ENCODE data around the gene ZDHHC14.
"Not testable (repeated sequence)": the region's sequence is repeated elsewhere in the genome, so short reads cannot be mapped to it uniquely, and the experiment has no call there.

The ZDHHC14 gene

DNA sequence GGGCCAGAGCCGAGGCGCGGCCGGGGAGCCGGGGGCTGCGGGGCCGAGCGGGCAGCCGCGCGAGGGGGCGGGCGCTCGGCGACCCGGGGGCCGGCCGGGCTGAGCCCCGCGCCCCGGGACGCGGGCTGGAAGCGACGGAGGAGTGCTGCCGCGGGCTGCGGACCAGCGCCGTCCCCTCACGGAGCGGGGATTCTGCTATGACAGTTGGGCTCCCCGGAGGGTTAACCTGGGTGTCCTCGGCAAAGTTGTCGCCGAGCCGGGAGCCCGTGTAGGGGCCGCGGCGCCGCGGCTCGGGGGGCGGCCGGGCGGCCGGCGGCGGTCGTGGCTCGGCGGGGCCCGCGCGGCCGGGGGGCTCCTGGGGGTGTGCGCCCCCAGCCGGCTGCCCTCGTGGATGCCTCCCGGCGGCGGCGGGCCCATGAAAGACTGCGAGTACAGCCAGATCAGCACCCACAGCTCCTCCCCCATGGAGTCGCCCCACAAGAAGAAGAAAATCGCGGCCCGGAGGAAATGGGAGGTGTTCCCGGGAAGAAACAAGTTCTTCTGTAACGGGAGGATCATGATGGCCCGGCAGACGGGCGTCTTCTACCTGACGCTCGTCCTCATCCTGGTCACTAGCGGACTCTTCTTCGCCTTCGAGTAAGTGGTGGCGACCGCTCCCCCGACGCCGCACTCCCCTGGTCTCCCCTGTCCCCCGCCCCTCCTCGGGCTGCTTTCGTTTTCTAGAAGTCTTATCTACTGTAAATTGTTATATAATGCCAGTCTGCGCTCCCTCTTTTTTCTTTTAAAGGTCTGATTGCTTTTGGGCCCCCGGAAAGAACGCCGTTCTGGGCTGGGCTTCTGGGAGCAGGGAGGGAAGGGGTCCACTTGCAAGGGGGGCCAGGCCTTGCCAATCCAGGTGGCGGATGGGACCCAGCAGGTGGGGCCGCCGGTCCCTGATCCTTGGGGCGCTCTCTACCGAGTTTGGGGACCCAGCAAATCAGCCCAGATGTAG lies 936 bp downstream of the ZDHHC14 start:
- peak; percentile 53 for DNase-seq (ENCODE audit: low spot score)

DNA sequence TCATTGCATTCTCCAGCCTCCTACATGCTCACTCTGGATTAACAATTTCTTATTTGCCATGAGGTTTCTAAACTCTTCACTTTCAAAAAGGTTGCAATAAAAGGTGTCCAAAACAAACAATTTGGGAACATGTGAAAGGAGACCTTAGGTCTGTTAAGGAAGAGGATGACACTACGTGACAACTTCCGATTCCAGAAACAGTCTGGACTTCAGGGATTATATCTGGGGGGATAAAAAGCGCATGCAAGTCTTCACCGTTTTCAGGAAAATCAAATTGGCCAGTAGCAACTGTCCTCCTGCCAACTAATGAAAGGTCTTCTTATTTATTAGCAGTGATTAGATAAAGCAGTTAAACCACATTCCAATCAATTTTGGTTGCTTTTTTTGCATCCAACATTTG lies 1.8 kb downstream of the ZDHHC14 start:
- DNase-seq (ENCODE audit: low spot score), result no peak

DNA sequence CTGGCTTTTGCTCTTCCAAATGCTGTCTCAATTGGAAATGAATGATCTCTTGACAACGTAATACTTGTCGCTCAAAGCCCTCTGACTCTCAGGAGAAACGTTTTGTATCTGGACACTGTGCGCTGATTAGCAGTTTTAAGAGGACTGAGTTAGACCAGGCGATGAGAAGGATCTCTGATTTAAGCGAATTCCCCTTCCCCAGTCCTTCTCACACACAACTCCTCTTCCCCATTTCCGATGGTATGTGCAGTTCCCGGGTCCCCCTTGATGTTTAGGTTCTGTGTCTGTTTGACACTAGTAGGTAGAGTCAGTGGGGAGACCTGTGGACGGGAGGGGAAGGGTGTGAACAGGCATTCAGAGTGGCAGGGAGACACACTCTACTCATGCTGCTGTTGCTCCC lies 2.5 kb downstream of the ZDHHC14 start:
- DNase-seq (ENCODE audit: low spot score), result no peak

DNA sequence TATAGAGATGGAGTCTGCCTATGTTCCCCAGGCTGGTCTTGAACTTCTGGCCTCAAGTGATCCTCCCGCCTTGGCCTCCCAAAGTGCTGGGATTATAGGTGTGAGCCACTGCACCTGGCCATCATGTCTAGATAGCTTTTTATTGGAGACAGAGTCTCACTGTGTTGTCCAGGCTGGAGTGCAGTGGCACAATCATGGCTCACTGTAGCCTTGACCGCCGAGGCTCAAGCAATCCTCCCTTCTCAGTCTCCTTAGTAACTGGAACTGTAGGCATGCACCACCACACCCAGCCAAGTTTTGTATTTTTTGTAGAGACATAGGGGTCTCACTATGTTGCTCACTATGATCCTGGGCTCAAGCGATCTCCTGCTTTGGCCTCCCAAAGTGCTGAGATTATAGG lies 4.0 kb downstream of the ZDHHC14 start:
- not testable (repeated sequence) for DNase-seq (ENCODE audit: low spot score)

DNA sequence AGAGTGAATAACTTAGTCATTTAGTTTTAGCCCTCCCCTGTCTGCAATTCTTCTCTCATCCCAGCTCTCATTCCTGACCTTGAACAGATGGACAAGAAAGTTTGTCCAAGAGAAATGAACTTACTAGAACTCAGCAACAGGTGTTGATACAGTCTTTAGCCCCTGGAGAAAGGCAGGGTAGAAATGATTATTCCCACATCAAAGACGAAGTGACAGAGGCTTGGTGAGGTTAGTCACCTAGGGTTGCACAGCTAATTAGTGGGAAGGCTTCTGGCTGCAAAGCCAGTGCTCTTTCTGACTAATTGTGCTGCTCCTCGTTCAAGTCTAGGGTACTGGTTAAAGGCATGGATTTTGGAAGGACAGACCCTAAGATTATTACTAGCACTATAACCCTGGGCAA lies 4.5 kb downstream of the ZDHHC14 start:
- DNase-seq (ENCODE audit: low spot score), result peak; percentile 33

DNA sequence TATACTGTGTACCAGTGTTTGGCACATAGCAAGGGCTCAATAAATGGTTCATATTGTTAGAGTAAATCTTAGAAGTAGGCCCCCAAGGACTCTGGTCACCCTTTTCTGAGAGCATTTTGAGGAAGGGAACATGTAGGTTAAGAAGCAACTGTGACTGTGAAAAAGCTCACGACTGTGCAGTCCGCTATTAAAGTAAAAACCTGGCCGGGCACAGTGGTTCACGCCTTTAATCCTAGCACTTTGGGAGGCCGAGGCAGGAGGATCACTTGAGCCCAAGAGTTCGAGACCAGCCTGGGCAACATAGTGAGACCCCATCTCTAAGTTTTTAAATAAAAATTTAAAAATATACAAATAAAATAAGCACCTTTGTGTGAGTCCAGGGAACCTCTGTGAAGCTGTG lies 5.0 kb downstream of the ZDHHC14 start:
- no peak for DNase-seq (ENCODE audit: low spot score)

DNA sequence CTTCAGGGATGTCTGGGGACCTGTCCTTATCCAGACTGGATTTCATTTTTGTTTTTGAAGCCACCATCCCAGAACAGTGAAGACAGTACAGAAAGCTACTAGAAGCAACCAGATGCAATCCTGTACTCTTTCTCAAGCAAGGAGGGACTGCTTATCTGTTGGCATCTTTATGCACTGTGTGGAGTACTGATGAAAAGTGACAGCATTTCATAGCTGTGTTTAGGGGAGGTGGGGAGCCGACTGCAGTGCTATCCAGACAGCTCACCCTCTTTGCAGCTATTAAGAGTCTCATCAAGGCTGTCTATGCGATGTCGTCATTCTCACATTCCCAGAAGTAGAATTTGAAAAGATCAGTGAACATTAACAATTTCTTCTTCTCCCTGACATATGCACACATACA lies 5.5 kb downstream of the ZDHHC14 start:
- no peak for DNase-seq (ENCODE audit: low spot score)

DNA sequence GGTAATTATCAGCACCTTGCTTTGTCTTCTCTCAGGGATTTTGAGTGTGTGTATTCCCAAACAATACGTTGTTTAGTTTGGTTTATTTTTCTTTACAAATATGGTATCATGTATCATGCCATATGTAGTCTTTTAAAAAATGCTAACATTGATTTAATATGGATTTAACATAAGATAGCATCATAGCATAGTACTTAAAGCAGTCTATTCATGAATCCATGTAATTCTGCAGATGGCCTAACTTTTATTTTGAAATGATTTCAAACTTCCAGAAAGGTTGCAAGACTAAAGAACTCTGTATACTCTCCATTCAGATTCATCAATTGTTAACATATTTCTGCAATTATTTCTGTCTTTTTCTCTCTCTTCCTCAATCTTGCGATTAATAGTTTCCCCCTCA lies 7.9 kb downstream of the ZDHHC14 start:
- DNase-seq (ENCODE audit: low spot score), result no peak

DNA sequence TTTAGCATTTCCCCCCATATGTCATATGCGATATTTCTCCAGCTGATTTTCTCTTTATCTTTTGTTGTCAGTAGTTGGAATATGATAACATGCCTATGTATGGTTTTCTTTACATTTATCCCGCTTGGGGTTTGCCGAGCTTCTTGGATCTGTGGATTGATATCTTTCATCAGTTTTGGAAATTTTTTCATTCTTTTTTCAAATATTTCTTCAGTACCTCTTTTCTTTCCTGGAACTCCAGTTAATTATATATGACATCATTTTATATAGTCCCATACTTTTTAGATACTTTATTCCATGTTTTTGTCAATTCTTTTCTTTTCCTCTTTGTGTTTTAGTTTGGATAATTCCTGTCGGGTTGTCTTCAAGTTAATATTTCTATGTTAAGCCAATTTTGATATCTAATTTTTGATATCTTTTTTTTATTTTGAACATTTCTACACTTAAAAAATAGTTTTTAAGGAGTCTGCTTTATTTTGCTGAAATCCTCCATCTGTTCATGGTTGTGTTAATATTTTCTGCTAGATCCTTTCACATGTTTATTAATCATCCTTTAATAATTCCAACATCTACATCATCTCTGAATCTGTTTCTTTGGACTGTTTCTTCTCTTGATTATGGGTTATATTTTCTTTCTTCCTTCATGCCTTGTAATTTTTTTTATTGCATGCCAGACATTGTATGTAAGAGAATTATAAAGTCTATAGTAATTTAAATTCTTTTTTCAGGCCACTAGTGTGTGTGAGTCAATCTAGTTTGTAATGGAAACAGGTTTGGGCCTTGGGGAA lies 9.5 kb downstream of the ZDHHC14 start:
- DNase-seq (ENCODE audit: low spot score), result no peak

DNA sequence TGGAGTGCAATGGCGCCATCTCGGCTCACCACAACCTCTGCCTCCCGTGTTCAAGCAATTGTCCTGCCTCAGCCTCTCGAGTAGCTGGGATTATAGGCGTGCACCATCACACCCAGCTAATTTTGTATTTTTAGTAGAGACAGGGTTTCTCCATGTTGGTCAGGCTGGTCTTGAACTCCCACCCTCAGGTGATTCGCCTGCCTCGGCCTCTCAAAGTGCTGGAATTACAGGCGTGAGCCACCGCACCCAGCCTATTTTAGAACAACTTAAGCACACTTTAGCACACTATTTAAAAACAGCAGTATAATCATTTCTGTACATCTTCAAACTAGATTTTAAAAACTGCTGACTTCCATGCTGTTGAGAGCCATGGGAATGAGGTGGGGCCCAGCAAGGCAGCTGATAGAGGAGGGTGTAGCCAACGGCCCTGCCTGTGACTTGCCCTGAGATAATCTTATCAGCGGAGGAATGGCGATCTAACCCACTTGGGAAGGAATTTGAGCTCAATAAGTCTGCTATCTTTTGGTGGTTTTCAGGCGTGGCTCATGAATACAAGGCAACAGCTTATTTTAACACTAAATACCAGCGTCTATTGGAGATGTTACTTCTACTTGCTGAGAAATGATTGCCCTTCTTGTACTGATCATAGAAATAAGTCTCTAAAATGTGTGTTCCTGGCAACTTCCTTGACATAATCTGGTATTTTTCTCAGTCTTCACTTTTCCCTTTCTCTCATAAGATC lies 12.1 kb downstream of the ZDHHC14 start:
- DNase-seq (ENCODE audit: low spot score), result no peak

DNA sequence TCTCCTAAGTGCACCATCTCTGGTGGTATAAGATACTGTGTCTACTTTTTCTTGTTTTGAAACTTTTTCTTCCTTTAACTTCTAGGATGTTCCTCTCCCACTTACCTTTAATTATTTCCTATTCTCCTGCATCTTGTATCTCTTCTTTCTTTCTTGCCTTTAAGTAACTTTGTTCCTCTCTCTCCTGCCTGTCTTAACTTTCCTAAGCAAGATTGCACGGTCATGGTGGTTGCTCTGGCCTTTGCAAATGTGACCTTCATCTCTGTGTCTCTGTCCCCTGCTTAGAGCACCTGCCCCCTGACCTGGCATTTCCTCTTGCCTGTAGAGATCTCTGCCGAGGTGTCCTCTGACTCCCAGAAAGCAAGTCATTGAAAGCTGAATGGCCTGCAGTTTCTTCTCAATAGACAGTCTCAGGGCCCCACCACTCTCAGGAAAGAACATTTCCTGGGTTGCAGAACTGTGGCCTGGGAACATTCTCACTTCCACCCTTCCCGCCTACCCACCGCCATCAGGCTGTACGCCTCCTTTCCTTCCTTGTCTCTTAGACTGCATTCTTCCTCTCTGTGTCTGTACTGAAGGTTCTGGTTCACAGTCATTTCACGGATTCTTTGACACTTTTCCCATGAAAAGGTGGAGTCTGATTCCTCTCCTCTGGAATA lies 12.8 kb downstream of the ZDHHC14 start:
- no peak for DNase-seq (ENCODE audit: low spot score)

DNA sequence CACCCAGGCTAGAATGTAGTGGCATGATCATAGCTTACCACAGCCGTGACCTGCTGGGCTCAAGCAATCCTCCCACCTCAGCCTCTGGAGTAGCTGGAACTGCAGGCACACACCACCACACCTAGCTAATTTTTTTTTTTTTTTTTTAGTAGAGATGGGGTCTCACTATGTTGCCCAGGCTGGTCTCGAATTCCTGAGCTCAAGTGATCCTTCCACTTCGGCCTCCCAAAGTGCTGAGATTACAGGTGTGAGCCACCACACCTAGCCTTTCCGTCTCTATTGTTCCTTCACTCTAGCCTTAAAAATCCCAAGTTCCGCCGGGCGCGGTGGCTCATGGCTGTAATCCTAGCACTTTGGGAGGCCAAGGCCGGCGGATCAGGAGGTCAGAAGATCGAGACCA lies 14.2 kb downstream of the ZDHHC14 start:
- not testable (repeated sequence) for DNase-seq (ENCODE audit: low spot score)

DNA sequence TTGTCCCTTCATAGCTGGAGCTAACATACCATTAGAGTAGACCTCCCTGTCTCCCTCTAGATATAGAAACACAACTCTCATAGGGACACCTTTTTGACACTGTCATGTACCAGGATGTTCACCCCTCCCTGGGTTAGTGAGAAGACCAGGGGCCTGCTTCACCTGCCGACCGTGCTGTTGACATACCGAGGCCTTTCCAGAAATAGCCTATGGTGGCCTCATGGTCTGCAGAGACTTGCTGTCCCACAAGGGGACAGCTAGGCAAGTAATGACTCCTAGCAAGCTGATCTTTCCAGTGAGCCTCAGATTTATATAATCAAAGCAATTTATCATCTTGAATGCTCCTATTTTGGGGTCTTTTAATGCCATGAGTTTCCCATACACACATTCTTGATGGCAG lies 15.0 kb downstream of the ZDHHC14 start:
- no peak for DNase-seq (ENCODE audit: low spot score)

DNA sequence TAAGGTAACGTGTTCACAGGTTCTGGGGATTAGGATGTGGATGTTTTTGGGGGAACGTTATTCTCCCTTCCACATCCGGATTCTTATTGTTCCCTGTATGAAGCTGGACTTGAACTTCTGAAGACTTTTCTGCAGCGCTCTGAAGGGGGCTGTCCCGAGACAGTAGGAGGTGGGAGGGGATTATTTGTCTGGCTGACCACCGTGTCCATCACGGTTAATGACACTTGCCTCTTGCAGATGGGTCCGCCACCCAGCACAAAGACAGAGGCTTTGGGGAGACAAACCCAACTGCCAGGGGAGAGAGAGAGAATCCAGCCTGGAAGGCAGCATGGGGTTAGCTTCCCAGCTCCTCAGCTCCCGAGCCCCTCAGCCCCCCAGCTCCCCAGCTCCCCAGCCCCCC lies 16.7 kb downstream of the ZDHHC14 start:
- no peak for DNase-seq (ENCODE audit: low spot score)

DNA sequence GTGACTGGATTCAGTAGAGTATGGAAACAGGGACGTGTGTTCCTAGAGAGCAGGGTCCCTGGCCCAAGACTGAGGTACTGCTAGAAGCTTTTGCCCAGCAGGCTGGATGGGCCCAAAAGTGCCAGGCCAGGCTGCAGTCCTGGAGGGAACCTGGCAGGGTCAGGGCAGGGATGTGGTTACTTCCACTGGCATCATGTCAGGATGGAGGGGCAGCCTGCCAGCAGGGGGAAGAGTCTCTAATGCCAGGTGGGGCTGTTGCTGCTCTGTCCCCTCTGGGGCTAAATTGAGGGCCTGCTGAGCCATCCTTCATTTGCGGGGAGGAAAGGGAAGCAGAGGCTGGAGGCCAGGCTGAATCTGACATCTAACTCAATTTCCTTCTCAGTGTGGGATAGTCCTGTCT lies 17.2 kb downstream of the ZDHHC14 start:
- DNase-seq (ENCODE audit: low spot score), result no peak

DNA sequence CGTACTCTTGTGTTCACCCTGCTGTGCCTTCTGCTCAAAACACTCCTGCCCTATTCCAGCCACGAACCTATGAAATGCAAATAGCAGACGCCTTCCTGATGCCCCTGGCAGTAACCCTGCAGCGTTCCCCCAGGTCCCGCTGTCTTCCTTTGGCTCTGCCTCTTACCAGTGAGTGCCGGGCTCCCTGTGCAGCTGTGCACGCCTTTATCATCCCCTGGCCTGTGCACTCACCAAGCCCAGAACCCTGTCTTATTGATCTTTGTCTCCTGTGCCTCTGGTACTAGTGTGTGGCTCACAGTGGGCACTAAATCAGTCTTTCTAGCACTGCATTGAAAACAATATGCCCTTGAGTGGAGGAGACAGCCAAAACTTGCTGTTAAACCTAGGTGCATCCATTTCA lies 19.7 kb downstream of the ZDHHC14 start:
- no peak for DNase-seq (ENCODE audit: low spot score)

DNA sequence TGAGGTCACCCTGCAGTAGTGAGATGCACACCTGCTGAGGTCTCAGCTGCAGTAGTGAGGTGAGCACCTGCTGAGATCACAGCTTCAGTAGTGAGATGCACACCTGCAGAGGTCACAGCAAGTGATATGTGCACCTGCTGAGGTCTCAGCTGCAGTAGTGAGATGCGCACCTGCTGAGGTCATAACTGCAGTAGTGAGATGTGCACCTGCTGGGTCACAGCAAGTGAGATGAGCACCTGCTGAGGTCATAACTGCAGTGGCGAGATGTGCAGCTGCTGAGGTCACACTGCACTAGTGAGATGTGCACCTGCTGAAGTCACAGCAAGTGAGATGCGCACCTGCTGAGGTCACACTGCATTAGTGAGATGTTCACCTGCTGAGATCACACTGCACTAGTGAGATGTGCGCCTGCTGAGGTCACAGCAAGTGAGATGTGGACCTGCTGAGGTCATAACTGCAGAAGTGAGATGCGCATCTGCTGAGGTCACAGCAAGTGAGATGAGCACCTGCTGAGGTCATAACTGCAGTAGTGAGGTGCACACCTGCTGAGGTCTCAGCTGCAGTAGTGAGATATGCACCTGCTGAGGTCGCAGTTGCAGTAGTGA lies 20.8 kb downstream of the ZDHHC14 start:
- no peak for DNase-seq (ENCODE audit: low spot score)

DNA sequence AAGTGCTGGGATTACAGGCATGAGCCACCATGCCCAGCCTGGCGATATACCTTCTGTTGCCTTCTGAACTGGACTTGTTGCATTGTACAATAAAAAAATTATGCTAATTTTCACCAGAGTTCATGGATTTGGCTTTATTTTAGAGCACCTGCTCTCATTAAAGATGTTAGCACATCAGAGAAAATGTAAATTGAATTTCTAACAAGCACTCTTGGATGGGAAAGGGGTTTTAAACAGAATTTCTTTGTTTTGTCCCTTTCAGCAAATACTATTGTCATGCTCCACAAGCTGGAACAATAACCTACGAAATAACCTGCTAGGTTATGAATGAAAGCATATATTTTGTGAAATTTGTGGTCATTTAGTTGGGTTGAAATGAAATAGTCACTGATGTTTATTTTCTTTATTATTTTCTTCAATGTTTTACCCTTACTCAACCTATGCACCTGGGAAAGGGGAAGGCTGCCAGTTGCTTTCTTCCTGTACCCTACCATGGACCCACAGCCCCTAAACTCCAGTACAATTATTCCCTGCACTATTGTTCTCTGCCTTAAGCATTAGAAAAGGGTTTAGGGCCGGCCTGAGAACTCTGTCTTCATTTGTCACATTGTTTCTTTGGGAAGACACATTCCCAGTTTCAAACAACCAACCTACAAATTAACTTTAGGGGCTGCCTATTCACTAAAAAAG lies 22.2 kb downstream of the ZDHHC14 start:
- DNase-seq (ENCODE audit: low spot score), result no peak

DNA sequence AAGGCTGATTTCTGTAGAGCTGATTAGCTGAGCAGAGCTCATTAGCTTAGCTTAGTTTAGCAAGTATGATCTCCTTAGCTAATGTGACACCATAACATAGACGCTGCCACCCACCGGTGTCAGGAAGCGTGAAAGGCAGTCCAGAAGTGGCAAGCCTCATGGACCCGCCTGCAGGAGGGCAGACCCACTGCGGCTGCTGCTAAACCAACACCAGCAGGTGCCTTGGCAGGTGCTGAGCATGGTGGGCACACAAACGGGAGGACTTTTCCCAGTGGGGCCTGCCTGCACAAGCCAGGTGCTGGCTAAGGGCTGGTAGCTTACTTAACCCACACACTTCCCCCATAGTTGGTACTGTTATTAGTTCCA lies 22.7 kb downstream of the ZDHHC14 start:
- no peak for DNase-seq (ENCODE audit: low spot score)

DNA sequence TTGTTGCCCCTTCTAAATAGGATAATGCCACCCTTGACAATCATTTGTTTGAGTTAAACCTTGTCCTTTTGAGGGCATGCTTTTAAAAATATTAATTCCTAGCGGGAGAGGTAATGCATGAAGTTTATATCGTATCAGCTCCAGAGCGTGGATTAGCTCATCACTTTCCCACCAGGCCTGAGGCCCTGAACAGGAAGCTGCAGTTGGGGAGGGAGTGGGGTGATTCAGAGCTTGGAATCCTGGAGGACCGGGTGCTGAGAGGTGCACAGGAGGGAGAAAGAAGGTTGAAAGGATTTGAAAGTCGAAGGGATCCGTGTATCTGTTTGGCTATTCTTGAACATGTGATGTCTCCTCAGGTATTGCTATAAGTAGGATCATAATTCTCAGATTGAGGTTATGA lies 25.0 kb downstream of the ZDHHC14 start:
- DNase-seq (ENCODE audit: low spot score), result no peak

DNA sequence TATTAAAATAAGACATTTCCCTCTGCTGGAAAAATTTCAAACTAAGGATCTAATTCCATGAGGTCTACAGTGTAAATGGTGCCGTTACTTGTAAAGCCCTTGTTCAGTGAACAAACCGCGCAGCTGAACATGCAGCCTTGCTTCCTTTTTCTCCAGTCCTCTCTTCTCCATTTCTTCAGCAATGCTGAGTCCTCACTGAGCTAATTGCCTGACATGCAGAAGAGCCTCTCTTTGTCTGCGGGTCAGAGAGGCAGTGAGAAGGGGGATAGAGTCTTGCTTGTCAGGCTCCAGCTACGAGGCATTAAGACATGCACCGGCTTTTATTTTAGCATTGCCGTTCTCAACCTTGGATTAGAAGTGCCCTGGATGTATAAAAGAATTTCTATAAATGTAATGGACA lies 25.7 kb downstream of the ZDHHC14 start:
- no peak for DNase-seq (ENCODE audit: low spot score)
